ENCODE data around the gene CDH6. TPM values are rescaled to one million over a fixed set of nuclear protein-coding genes. Genes with fewer than 3 reads are reported as not detected.

The CDH6 gene
- total RNA-seq, 1 donor from 2014 or later = not detected

GRCh38 chr5:31244921-31245320 lies 51.4 kb downstream of the CDH6 start:
- intact Hi-C loops (cut with micrococcal nuclease) = no loop called here

- intact Hi-C loops (cut with micrococcal nuclease) = no loop called here
Measured at GRCh38 chr5:31247381-31247780, 53.9 kb downstream of the CDH6 start.

GRCh38 chr5:31250201-31250600 lies 56.7 kb downstream of the CDH6 start:
- intact Hi-C loops (cut with micrococcal nuclease) = no loop called here

GRCh38 chr5:31251032-31251431 lies 57.5 kb downstream of the CDH6 start:
- intact Hi-C loops (cut with micrococcal nuclease) = no loop called here

DNA sequence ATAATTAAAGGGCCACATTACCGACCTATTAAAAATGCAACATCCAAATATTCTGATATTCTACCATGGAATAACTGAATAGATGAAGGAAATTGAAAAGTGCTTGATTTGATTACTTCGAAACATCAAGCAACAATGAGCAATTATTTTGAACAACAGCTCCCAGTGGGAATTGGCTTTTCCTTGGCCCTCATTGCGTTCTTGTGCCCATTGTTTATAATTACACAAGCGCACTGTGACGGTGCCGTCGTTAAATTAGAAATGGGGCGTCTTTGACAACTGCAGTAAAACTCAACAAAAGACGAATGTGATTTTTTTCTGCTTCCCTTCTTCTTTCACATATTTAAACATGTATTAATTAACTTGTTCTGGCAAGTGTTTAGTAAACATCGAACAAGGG lies 61.6 kb downstream of the CDH6 start:
- intact Hi-C loops (cut with micrococcal nuclease) = no loop called here

DNA sequence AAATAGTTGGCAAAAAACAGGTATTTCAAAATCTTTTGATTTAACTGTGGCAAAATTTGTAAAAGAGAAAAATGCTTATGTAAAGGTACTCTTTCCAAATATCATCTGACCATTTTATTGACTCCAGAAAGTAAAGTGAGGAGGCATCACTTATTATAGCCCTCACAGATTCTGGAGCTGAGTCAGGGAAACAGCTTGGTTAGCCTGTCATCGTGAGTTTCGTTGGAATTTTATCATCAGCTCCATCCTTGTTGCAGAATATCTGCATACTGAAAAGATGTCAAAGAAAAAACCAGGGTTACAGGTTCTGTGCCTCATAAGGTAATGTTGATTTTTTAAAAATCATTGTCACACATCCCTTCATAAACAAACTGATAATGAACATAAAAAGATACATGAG lies 74.8 kb downstream of the CDH6 start:
- intact Hi-C loops (cut with micrococcal nuclease) = no loop called here

- intact Hi-C loops (cut with micrococcal nuclease) = no loop called here
Measured at GRCh38 chr5:31268686-31269085, 75.2 kb downstream of the CDH6 start.

DNA sequence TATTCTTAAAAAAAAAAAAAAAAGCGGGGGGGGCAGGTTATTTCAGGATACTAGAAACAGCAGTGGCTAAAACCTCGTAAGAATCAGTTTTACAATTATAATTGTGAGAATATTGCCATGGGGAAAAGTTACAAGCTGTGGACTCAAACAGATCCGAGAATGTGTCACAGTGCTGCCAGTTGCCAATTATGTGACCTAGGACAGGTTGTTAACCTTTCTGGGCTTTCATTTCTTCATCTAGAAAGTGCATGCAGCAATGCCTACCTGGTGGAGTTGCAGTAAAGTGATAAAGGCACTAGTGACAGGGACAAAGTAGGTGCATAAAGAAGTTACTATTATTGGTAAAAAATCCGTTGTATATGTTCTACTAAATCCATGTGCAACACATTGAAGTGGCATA lies 75.8 kb downstream of the CDH6 start:
- intact Hi-C loops (cut with micrococcal nuclease) = no loop called here

DNA sequence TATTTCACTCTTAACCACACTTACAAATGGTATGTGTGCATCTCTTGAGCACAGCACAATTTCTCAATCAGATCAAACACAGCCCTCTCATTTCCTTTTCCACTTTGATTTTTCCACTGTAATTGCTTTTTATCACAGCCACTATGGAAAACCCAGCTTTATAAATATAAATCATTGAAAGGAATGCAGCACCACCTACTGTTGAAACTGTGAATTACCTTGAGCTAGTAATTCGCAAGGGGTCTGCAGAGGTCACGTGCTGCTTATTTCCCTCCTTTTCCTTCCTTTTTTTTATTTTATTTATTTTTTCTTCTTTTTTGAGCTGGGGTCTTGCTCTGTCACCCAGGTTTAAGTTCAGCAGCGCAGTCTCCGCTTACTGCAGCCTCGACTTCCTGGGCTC lies 76.9 kb downstream of the CDH6 start:
- intact Hi-C loops (cut with micrococcal nuclease) = no loop called here

GRCh38 chr5:31271567-31271966 lies 78.1 kb downstream of the CDH6 start:
- intact Hi-C loops (cut with micrococcal nuclease) = no loop called here

DNA sequence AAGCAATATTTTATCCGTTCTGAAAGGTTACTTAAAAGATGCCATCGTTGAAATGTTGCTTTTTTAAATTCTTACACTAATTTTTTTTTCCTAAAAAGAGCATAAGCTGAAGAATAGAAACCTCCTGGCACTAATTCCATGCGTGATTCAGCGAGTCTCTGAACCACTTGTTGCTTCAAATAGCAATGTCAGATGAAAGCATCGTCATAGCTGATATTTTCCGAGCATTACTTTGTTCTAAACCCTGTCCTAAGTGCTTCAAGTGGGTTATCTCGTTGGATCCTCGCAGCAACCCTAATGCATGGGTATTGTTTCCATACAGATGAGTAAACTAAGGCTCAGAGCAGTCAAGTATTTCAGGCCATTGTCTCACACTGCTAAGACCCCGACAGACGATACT lies 79.7 kb downstream of the CDH6 start:
- intact Hi-C loops (cut with micrococcal nuclease) = no loop called here

DNA sequence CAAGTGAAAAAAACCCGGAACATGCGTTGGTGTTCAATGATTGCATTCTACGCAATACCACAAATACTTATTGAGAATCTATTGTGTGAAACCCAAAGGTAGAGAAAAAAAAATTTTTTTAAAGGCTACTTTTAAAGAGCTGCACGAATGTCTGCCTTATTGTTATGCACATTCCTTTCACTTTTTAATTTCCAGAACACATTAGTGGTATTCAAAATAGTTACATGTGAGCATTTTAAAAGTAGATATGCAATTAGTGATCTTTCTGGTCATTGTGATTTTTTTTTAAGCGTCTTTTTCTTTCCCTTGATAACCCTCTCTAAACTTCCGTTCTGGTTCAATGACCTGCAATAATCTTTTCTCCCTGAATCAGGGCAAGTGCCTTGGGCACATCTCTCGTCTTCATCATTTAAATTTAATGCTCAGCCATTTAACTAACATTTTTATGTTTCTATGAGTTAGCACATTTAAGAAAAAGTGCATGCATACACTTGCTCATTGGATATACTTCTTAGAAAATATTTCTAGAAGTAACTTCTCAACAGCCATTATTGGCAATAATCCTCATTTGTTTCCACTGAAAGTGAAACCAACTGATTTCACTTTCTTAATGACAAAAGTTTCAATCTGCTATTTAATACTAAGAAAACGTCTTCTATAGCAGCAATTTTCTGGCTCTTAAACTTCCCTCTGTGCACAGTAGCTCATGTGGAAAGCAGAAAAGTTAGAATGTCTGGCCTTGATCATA lies 80.3 kb downstream of the CDH6 start:
- intact Hi-C loops (cut with micrococcal nuclease) = no loop called here

DNA sequence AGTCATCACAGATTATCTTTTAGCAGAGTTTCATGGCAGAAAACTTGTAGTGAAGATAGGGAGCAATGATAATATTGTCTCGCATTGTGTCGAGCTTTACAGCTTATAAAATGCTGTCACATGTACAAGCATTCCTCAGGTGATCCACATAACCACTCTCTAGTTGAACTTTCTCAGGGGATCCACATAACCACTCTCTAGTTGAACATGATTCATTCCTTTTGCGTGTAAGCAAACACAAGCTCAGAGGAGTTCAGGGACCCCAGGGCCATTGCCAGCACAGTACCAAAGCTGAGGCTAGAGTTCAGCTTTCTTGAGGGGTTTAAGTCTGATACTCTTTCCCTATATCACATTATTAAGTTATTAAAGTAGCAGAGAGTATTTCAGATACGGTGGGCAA lies 86.7 kb downstream of the CDH6 start:
- intact Hi-C loops (cut with micrococcal nuclease) = no loop called here

DNA sequence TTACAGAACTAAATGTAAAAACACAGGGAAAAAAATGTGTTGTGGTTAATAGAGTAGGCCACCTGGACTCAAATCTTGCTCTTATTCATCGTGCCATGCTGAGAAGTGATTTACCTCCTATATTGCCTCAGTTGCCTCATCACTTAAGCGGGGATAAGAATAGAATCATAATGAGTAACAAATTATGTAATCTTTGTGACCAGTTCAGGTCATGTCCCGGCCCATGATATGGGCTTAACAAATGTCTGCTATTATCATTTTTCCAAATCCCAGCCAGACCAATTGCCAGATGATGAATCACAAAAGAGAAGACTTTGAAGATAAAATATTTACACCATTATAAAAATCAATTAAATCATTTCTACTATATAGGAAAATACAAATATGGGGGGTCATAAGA lies 89.8 kb downstream of the CDH6 start:
- intact Hi-C loops (cut with micrococcal nuclease) = no loop called here

- intact Hi-C loops (cut with micrococcal nuclease) = no loop called here
Measured at GRCh38 chr5:31285025-31285424, 91.5 kb downstream of the CDH6 start.

- intact Hi-C loops (cut with micrococcal nuclease) = no loop called here
Measured at GRCh38 chr5:31287985-31288384, 94.5 kb downstream of the CDH6 start.

DNA sequence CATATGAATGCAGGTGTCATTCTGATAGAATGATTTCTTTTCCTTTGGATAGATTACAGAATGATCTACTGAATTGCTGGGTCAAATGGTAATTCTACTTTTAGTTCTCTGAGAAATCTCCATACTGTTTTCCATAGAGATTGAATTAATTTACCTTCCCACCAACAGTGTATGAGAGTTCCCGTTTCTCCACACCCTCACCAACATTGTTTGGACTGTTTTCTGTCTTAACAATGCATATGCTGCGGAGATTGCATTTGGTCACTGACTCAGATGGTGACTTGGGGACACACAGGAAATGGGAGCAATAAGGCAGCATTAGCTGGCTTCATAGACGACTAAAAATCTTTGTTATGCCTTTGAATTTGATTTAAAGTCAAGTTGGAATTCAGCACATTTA lies 95.9 kb downstream of the CDH6 start:
- intact Hi-C loops (cut with micrococcal nuclease) = no loop called here

DNA sequence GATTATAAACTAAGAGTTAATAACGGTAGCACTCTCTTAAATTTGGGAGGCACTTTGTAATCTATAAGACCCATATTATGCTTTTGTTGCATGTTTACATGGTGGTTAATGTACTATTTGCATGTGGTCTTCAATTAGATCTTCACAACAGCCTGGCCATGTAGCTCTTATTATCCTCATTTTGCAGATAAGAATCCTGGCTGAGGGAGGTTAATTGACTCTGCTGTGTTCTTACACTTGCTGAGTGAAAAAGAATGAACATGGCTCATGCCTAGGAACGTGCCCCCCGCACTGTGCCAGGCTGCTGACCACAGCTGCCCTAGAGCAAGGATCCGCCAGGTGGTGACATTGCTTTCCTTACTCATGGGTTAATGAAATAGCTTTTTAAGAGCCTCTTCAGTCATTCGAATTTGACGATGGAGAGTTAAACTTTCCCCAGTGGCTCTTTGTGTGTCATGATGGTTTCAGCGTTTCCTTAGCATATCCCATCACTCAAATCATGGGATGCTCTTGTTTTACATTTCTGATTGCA lies 97.9 kb downstream of the CDH6 start:
- intact Hi-C loops (cut with micrococcal nuclease) = no loop called here

- intact Hi-C loops (cut with micrococcal nuclease) = no loop called here
Measured at GRCh38 chr5:31300501-31300900, 107.0 kb downstream of the CDH6 start.

GRCh38 chr5:31301833-31302232 lies 108.3 kb downstream of the CDH6 start:
- intact Hi-C loops (cut with micrococcal nuclease) = no loop called here

DNA sequence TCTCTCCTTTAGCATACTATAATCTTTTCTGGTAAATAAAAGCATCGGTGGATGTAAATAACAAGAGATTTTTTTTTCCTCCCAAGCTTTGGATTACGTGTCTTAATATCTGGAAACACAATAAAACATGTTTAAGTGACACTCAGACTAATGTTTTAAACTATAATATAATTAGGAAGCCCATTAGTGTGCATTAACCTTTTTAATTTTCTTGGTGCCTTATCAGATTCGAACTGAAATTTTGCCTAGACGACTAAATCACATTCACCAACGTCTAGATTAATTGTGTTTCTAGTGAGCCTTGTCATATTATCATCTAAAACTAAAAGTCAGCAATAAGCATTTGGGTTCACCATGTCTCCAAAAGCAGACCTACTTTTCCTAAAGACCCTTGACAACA lies 110.2 kb downstream of the CDH6 start:
- intact Hi-C loops (cut with micrococcal nuclease) = no loop called here

DNA sequence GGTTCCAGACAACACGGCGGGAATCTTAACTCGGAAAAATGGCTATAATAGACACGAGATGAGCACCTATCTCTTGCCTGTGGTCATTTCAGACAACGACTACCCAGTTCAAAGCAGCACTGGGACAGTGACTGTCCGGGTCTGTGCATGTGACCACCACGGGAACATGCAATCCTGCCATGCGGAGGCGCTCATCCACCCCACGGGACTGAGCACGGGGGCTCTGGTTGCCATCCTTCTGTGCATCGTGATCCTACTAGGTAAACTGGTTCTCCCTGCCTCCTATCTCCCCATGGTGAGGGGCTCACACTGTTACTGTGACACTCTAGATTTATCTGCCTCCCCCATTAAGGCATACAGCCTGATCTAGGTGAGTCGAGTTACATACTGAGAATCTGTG lies 124.2 kb downstream of the CDH6 start:
- intact Hi-C loops (cut with micrococcal nuclease) = no loop called here

GRCh38 chr5:31319335-31319734 lies 125.8 kb downstream of the CDH6 start:
- intact Hi-C loops (cut with micrococcal nuclease) = no loop called here

GRCh38 chr5:31322946-31323345 lies 129.5 kb downstream of the CDH6 start:
- intact Hi-C loops (cut with micrococcal nuclease) = no loop called here

Measured in T-helper 2 cell treated with Interferon-gamma antibody and Interleukin-4, amounts not matched to agents 100 ng/mL and 5 ng/mL, for 36 hours (primary cell).